ENCODE measurements around the gene CYB5D1. TPM values are rescaled to one million over a fixed set of nuclear protein-coding genes. Genes with fewer than 3 reads are reported as not detected.

Gene CYB5D1
- total RNA-seq, 2 experiments from 2014 or later: 18.1 to 24.8 TPM

DNA sequence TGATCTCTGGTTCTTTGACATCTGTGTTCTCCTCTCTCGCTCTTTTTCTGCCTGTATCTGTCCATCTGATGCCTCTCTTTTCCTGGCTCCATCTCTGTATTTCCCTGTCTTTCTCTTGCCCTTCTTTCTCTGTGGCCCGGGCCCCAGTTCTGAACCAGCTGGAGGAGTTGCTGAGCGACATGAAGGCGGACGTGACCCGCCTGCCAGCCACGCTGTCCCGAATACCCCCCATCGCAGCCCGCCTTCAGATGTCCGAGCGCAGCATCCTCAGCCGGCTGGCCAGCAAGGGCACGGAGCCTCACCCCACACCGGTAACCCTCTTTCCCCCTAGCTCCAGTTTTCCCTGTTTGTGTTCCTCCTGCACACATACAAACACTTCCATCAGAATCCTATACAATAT lies 52.5 kb downstream of the CYB5D1 start:
- CTCF ChIA-PET (ENCODE audit: unreplicated experiment): no interaction called here
- no peak overlapping the region for H3K27ac ChIP-seq (ENCODE audit: low read depth, low read length, poor library complexity, severe bottlenecking)
- H3K36me3 ChIP-seq (ENCODE audit: insufficient read depth, low read length): peaks cover 84% of the 10 kb centered on the region
- no peaks in the 10 kb centered on the region for H4K20me1 ChIP-seq (ENCODE audit: insufficient read depth, low read length)
- H2AFZ ChIP-seq (ENCODE audit: low read length): no peak overlapping the region
- H3K4me3 ChIP-seq (ENCODE audit: low read depth, low read length, poor library complexity, severe bottlenecking): no peak overlapping the region
- no peak for TF ChIP-seq EZH2phosphoT487 (IDR thresholded peaks at IDR 0.05; ENCODE audit: borderline replicate concordance, low read depth, low read length)
- TF ChIP-seq, protein P1, sequence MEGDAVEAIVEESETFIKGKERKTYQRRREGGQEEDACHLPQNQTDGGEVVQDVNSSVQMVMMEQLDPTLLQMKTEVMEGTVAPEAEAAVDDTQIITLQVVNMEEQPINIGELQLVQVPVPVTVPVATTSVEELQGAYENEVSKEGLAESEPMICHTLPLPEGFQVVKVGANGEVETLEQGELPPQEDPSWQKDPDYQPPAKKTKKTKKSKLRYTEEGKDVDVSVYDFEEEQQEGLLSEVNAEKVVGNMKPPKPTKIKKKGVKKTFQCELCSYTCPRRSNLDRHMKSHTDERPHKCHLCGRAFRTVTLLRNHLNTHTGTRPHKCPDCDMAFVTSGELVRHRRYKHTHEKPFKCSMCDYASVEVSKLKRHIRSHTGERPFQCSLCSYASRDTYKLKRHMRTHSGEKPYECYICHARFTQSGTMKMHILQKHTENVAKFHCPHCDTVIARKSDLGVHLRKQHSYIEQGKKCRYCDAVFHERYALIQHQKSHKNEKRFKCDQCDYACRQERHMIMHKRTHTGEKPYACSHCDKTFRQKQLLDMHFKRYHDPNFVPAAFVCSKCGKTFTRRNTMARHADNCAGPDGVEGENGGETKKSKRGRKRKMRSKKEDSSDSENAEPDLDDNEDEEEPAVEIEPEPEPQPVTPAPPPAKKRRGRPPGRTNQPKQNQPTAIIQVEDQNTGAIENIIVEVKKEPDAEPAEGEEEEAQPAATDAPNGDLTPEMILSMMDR (conservative IDR thresholded peaks at IDR 0.05; ENCODE audit: low read length): no peak
- H3K79me2 ChIP-seq (ENCODE audit: insufficient read depth, low read depth, low read length): no peaks in the 10 kb centered on the region
- intact Hi-C loops (cut with micrococcal nuclease; ENCODE audit: unreplicated experiment): loop anchor here (5.0 kb wide), 1 partner anchor 147 kb away; no protein-coding TSS in a partner anchor
- no peak overlapping the region for H3K4me2 ChIP-seq (ENCODE audit: low read length)
- H3K9me3 ChIP-seq (ENCODE audit: low read length): no peaks in the 10 kb centered on the region
- H3K4me1 ChIP-seq (ENCODE audit: insufficient read depth, low read length, poor library complexity, severe bottlenecking): peaks cover 32% of the 10 kb centered on the region
- BruUV-seq (replicated peaks): no TSS peak
- no peak for DNase-seq (ENCODE audit: low spot score)
- H3K9me2 ChIP-seq (ENCODE audit: insufficient read depth, low read length): no peaks in the 10 kb centered on the region
- POLR2A ChIA-PET: no interaction called here

DNA sequence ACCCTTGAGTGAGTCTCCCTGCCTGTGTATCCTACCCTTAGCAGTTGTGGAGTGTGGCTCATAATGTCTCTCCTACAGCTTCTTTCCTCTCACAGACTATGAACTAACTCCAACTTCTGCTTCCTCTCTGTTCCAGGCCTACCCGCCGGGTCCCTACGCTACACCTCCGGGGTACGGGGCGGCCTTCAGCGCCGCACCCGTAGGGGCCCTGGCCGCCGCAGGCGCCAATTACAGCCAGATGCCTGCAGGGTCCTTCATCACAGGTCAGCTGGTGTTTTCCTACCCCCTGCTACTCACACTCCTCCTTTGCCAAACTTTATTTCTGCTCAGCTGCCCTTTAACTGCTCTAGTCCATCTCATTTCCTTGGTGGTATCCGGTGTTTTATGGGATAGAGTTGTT lies 52.9 kb downstream of the CYB5D1 start:
- H3K9me2 ChIP-seq (ENCODE audit: insufficient read depth, low read length): no peaks in the 10 kb centered on the region
- BruUV-seq (replicated peaks): no TSS peak
- H3K79me2 ChIP-seq (ENCODE audit: insufficient read depth, low read depth, low read length): no peaks in the 10 kb centered on the region
- intact Hi-C loops (cut with micrococcal nuclease; ENCODE audit: unreplicated experiment): loop anchor here (5.0 kb wide), 1 partner anchor 147 kb away; no protein-coding TSS in a partner anchor
- CTCF ChIA-PET (ENCODE audit: unreplicated experiment): no interaction called here
- no peak overlapping the region for H3K27ac ChIP-seq (ENCODE audit: low read depth, low read length, poor library complexity, severe bottlenecking)
- peaks cover 32% of the 10 kb centered on the region for H3K4me1 ChIP-seq (ENCODE audit: insufficient read depth, low read length, poor library complexity, severe bottlenecking)
- POLR2A ChIA-PET: no interaction called here
- no peak for DNase-seq (ENCODE audit: low spot score)
- no peak overlapping the region for H3K4me3 ChIP-seq (ENCODE audit: low read depth, low read length, poor library complexity, severe bottlenecking)
- peaks cover 79% of the 10 kb centered on the region for H3K36me3 ChIP-seq (ENCODE audit: insufficient read depth, low read length)
- no peak overlapping the region for H3K4me2 ChIP-seq (ENCODE audit: low read length)
- no peak overlapping the region for H2AFZ ChIP-seq (ENCODE audit: low read length)
- TF ChIP-seq EZH2phosphoT487 (IDR thresholded peaks at IDR 0.05; ENCODE audit: borderline replicate concordance, low read depth, low read length): no peak
- TF ChIP-seq, protein P1 (conservative IDR thresholded peaks at IDR 0.05; ENCODE audit: low read length): no peak
- H3K9me3 ChIP-seq (ENCODE audit: low read length): no peaks in the 10 kb centered on the region
- no peaks in the 10 kb centered on the region for H4K20me1 ChIP-seq (ENCODE audit: insufficient read depth, low read length)

DNA sequence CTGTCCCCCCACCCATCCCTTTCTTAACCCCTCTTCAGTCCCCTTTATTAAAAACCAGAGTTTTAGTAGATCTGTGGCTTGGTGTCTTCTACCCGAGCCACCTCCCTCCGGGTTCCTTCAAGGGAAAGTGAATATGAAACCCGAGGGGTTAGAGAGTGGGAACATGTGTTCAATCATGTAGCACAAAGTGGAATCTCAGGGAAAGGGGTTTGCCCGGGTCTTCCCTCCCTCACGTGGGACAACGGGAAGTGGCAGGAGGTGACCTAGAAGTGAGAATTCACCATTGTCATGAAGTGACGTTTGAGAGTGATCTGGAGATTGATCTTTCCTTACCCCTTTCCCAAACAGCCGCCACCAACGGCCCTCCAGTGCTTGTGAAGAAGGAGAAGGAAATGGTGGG lies 53.3 kb downstream of the CYB5D1 start:
- Histone ChIP-seq H3K9me3 (ENCODE audit: low read length) (no peaks in the 10 kb centered on the region), H4K20me1 (ENCODE audit: insufficient read depth, low read length) (no peaks in the 10 kb centered on the region), H3K4me2 (ENCODE audit: low read length) (no peak overlapping the region), H3K9me2 (ENCODE audit: insufficient read depth, low read length) (no peaks in the 10 kb centered on the region), H3K4me3 (ENCODE audit: low read depth, low read length, poor library complexity, severe bottlenecking) (no peak overlapping the region), H3K79me2 (ENCODE audit: insufficient read depth, low read depth, low read length) (no peaks in the 10 kb centered on the region), H3K36me3 (ENCODE audit: insufficient read depth, low read length) (peaks cover 75% of the 10 kb centered on the region), H3K27ac (ENCODE audit: low read depth, low read length, poor library complexity, severe bottlenecking) (no peak overlapping the region), H2AFZ (ENCODE audit: low read length) (no peak overlapping the region), H3K4me1 (ENCODE audit: insufficient read depth, low read length, poor library complexity, severe bottlenecking) (peaks cover 35% of the 10 kb centered on the region)
- ChIA-PET POLR2A (interaction anchor here (1.9 kb wide), 1 partner anchor 22 kb away, joined by 7 read pairs; the partner anchor contains the start of genes CNTROB and TRAPPC1), CTCF (ENCODE audit: unreplicated experiment) (no interaction called here)
- intact Hi-C loops (cut with micrococcal nuclease; ENCODE audit: unreplicated experiment): loop anchor here (5.0 kb wide), 1 partner anchor 146 kb away; no protein-coding TSS in a partner anchor
- TF ChIP-seq EZH2phosphoT487 (IDR thresholded peaks at IDR 0.05; ENCODE audit: borderline replicate concordance, low read depth, low read length): no peak
- TF ChIP-seq, protein P1 (conservative IDR thresholded peaks at IDR 0.05; ENCODE audit: low read length): no peak
- BruUV-seq (replicated peaks): no TSS peak
- DNase-seq (ENCODE audit: low spot score): no peak

All from OCI-LY7 (cell line).